PC-9 (cell line): ENCODE results near the gene ZNF107. TPM values are rescaled to one million over a fixed set of nuclear protein-coding genes. Genes with fewer than 3 reads are reported as not detected.
A peak's percentile ranks its signal among the peaks of the same experiment; 100 is the strongest.
"Not testable (repeated sequence)": the region's sequence is repeated elsewhere in the genome, so short reads cannot be mapped to it uniquely, and the experiment has no call there.

Experiments used
- BruUV-seq: library from RNA; stranded (reverse); fragments of 400-500 nt; replicated peaks from 2 replicates; lab custom pipeline; 2021; lab: Mats Ljungman, UMichigan
- CTCF ChIA-PET: fragments of 300-600 bp; sonication (Branson Sonifier 250); formaldehyde crosslinking; loops from one replicate; lab custom pipeline; 2022; ENCODE audit warnings: antibody characterized with exemption; lab: Charles Lee
- POLR2A ChIA-PET: fragments of 300-600 bp; sonication (Branson Sonifier 250); formaldehyde crosslinking; loops from one replicate; lab custom pipeline; 2022; ENCODE audit warnings: antibody characterized with exemption; ENCODE audit not compliant: unreplicated experiment; lab: Charles Lee
- DNase-seq, 2 experiments: peaks; one replicate each; pipeline versions ENCODE4 v3.0.0 to v3.0.0-alpha.2; 2015 to 2022; ENCODE audit warnings: mixed read lengths in 1 of 2
- H2AFZ ChIP-seq: fragments of 200-600 bp; sonication (generic); 2 replicates; pipeline ENCODE4 v1.8.1; 2017; ENCODE audit warnings: antibody characterized with exemption
- H3F3A ChIP-seq: fragments of 200-600 bp; sonication (generic); 2 replicates; pipeline ENCODE4 v1.8.1; 2017; ENCODE audit warnings: antibody characterized with exemption, mild to moderate bottlenecking, low read depth; ENCODE audit not compliant: insufficient read depth
- H3K27ac ChIP-seq: fragments of 200-600 bp; sonication (generic); 2 replicates; pipeline ENCODE4 v1.6.1; 2016; ENCODE audit warnings: mixed run types
- H3K27me3 ChIP-seq: fragments of 200-600 bp; sonication (generic); 2 replicates; pipeline ENCODE4 v1.6.1; 2016; ENCODE audit warnings: low read depth, mixed run types; ENCODE audit not compliant: insufficient read depth
- H3K36me3 ChIP-seq: fragments of 200-600 bp; sonication (generic); 2 replicates; pipeline ENCODE4 v1.6.1; 2016; ENCODE audit warnings: low read depth, mixed run types
- H3K4me1 ChIP-seq: fragments of 200-600 bp; sonication (generic); replicated peaks from 2 replicates; pipeline ENCODE4 v1.6.1; 2016; ENCODE audit warnings: mixed run types; ENCODE audit not compliant: insufficient read depth
- H3K4me2 ChIP-seq: fragments of 200-600 bp; sonication (generic); 2 replicates; pipeline ENCODE4 v1.6.1; 2017; ENCODE audit warnings: mixed run types
- H3K4me3 ChIP-seq: fragments of 200-600 bp; sonication (generic); 2 replicates; pipeline ENCODE4 v1.6.1; 2016; ENCODE audit warnings: mixed run types
- H3K79me2 ChIP-seq: fragments of 200-600 bp; sonication (generic); 2 replicates; pipeline ENCODE4 v1.6.1; 2017; ENCODE audit warnings: low read depth, mixed run types
- H3K9me2 ChIP-seq: fragments of 200-600 bp; sonication (generic); 2 replicates; pipeline ENCODE4 v1.8.1; 2017; ENCODE audit warnings: mild to moderate bottlenecking; ENCODE audit not compliant: insufficient read depth
- H3K9me3 ChIP-seq: fragments of 200-600 bp; sonication (generic); 2 replicates; pipeline ENCODE4 v1.8.1; 2016; ENCODE audit warnings: low read depth; ENCODE audit not compliant: insufficient read depth
- H4K20me1 ChIP-seq: fragments of 200-600 bp; sonication (generic); 2 replicates; pipeline ENCODE4 v1.8.1; 2017; ENCODE audit not compliant: insufficient read depth
- CTCF ChIP-seq: fragments of 200-600 bp; sonication (generic); conservative IDR thresholded peaks from 2 replicates; pipeline ENCODE4 v1.6.1; 2017; ENCODE audit warnings: mixed run types, antibody characterized with exemption, mild to moderate bottlenecking, moderate library complexity
- EZH2 ChIP-seq: fragments of 200-600 bp; sonication (generic); IDR thresholded peaks from 2 replicates; pipeline ENCODE4 v1.8.0; 2017; ENCODE audit warnings: antibody characterized with exemption, low read depth
- intact Hi-C: fragments of 100-400 bp; cut with micrococcal nuclease; formaldehyde crosslinking; loops from one replicate; pipeline ENCODE4 v1.10.0; 2022; ENCODE audit not compliant: unreplicated experiment
- total RNA-seq: library from RNA; stranded (reverse); gene quantifications from 2 replicates; pipeline ENCODE4 v1.2.3, GENCODE V29; 2021

ZNF107 gene
- total RNA-seq, 1 experiment from 2014 or later: 6.0 TPM

GRCh38 chr7:64687249-64687648 is 21.3 kb downstream of the ZNF107 start:
- H3K9me3 ChIP-seq: peaks cover 7% of the 10 kb centered on the region; the same call in 1 of the 2 replicates
- ChIA-PET POLR2A (no interaction called here), CTCF (no interaction called here)
- H3K4me1 ChIP-seq: peaks cover 9% of the 10 kb centered on the region
- H3F3A ChIP-seq: no peaks in the 10 kb centered on the region
- no peaks in the 10 kb centered on the region for H3K9me2 ChIP-seq
- no peaks in the 10 kb centered on the region for H4K20me1 ChIP-seq
- intact Hi-C loops: no loop called here
- no TSS peak for BruUV-seq
- TF ChIP-seq CTCF (no peak), EZH2 (no peak)
- peaks cover 33% of the 10 kb centered on the region for H3K36me3 ChIP-seq
- H3K79me2 ChIP-seq: no peaks in the 10 kb centered on the region
- no peak overlapping the region for H2AFZ ChIP-seq
- H3K4me3 ChIP-seq: 0 out of 2 replicates have a peak overlapping the region, but pooled peaks have one; percentile 5
- H3K4me2 ChIP-seq: no peak overlapping the region
- DNase-seq: no peak
- H3K27ac ChIP-seq: no peak overlapping the region
- no peaks in the 10 kb centered on the region for H3K27me3 ChIP-seq

DNA sequence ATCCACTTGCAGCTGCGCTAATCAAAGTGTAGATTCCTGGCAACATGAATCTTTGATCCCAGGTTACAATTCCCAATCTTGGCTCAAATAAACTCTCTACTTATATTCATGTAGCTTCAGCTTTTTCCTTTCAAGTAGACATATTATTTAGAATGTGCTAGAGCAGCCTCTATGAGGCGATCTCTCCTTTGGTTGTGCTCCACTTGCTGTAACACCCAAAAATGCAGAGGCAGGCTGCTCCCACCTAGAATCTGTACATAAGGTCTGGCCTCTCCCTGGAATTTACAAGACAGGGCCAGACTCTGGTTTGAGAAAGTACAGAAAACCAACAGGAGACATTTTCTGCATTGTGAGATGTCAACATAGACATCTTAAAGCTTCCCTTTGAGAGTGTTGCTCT is 23.1 kb downstream of the ZNF107 start:
- peaks cover 42% of the 10 kb centered on the region for H3K36me3 ChIP-seq
- H3K79me2 ChIP-seq: no peaks in the 10 kb centered on the region
- BruUV-seq: no TSS peak
- POLR2A ChIA-PET: no interaction called here
- no peak for TF ChIP-seq EZH2
- no peak for TF ChIP-seq CTCF
- no peak overlapping the region for H2AFZ ChIP-seq
- H3F3A ChIP-seq: no peaks in the 10 kb centered on the region; the same call in 1 of the 2 replicates
- no peak for DNase-seq
- H3K4me1 ChIP-seq: peaks cover 9% of the 10 kb centered on the region
- H3K4me2 ChIP-seq: no peak overlapping the region
- no peaks in the 10 kb centered on the region for H4K20me1 ChIP-seq
- no peak overlapping the region for H3K4me3 ChIP-seq
- CTCF ChIA-PET: no interaction called here
- peaks cover 7% of the 10 kb centered on the region; the same call in 1 of the 2 replicates for H3K9me3 ChIP-seq
- no peaks in the 10 kb centered on the region for H3K27me3 ChIP-seq
- intact Hi-C loops: no loop called here
- H3K27ac ChIP-seq: no peak overlapping the region
- H3K9me2 ChIP-seq: no peaks in the 10 kb centered on the region

DNA sequence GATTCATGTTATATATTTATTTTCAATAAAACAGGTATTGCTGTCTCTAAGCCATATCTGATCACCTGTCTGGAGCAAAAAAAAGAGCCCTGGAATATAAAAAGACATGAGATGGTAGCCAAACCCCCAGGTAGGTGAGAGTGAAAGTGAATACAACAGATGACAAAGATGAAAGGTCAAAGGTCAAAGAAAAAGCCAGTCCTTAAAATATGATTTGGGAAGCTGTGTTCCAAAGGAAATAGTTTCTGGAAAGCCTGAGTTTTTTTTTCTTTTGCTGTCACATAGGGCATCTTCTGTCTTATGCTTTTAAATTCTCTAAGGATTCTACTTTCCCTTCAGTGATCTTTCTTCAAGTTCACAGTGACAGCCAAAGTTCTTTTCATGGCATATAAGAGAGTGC is 25.9 kb downstream of the ZNF107 start:
- intact Hi-C loops: no loop called here
- Histone ChIP-seq H3K4me2 (no peak overlapping the region), H3K27ac (no peak overlapping the region), H3K79me2 (no peaks in the 10 kb centered on the region), H2AFZ (no peak overlapping the region), H3F3A (no peaks in the 10 kb centered on the region; the same call in 1 of the 2 replicates), H3K36me3 (peaks cover 34% of the 10 kb centered on the region; the same call in 1 of the 2 replicates), H3K27me3 (no peaks in the 10 kb centered on the region), H3K4me3 (no peak overlapping the region), H4K20me1 (no peaks in the 10 kb centered on the region), H3K9me2 (no peaks in the 10 kb centered on the region), H3K4me1 (no peaks in the 10 kb centered on the region), H3K9me3 (no peaks in the 10 kb centered on the region; the same call in 1 of the 2 replicates)
- DNase-seq: no peak
- TF ChIP-seq EZH2 (no peak), CTCF (no peak)
- no TSS peak for BruUV-seq
- POLR2A ChIA-PET: no interaction called here
- CTCF ChIA-PET: no interaction called here

DNA sequence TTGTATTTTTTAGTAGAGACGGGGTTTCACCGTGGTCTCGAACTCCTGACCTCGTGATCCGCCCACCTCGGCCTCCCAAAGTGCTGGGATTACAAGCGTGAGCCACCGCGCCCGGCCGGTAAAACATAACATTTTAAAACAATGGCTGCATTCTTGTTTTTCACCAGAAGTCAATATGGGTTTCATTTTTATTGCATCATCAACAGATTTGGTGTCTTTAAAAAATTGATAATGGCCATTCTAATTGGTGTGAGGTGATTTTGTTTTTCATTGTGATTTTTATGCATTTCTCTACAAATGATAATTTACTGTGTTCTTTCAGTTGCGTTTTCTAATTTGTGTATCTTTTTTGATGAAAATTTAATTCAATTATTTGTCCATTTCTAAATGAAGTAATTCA is 31.9 kb downstream of the ZNF107 start:
- peaks cover 21% of the 10 kb centered on the region; the same call in 1 of the 2 replicates for H3K36me3 ChIP-seq
- BruUV-seq, H4K20me1 ChIP-seq, H3K27me3 ChIP-seq, H3K79me2 ChIP-seq, H3F3A ChIP-seq, H3K4me1 ChIP-seq, DNase-seq, H3K4me3 ChIP-seq, H3K9me2 ChIP-seq, POLR2A ChIA-PET, CTCF ChIA-PET, H3K4me2 ChIP-seq, H3K27ac ChIP-seq, H2AFZ ChIP-seq, intact Hi-C loops: not testable (repeated sequence)
- peaks cover 16% of the 10 kb centered on the region; the same call in 1 of the 2 replicates for H3K9me3 ChIP-seq
